ENCODE results near the gene VEGFC. TPM values are rescaled to one million over a fixed set of nuclear protein-coding genes. Genes with fewer than 3 reads are reported as not detected.

The VEGFC gene
- total RNA-seq, 2 donors from 2014 or later: 5.1 to 20.4 TPM

DNA sequence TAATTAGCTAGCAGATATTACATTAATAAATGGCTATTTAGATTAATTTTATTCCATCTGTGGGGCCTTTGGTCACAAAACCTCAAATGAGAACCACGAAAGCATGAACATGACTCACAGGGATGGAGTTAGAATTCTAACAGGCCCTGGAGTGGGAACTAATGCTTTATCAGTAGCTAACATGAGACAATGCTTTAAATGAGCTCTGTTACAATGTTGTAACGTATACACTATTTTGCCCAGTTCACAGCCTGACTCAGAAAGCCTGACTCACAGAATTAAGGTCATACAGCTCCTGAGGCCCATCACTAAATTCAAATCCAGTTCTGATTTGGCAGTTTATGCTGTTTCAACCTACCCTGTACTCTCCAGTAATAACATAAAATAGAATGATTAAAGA is 23.2 kb downstream of the VEGFC start:
- no peak for DNase-seq (ENCODE audit: low spot score)
- TF ChIP-seq, protein P1, sequence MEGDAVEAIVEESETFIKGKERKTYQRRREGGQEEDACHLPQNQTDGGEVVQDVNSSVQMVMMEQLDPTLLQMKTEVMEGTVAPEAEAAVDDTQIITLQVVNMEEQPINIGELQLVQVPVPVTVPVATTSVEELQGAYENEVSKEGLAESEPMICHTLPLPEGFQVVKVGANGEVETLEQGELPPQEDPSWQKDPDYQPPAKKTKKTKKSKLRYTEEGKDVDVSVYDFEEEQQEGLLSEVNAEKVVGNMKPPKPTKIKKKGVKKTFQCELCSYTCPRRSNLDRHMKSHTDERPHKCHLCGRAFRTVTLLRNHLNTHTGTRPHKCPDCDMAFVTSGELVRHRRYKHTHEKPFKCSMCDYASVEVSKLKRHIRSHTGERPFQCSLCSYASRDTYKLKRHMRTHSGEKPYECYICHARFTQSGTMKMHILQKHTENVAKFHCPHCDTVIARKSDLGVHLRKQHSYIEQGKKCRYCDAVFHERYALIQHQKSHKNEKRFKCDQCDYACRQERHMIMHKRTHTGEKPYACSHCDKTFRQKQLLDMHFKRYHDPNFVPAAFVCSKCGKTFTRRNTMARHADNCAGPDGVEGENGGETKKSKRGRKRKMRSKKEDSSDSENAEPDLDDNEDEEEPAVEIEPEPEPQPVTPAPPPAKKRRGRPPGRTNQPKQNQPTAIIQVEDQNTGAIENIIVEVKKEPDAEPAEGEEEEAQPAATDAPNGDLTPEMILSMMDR (IDR thresholded peaks at IDR 0.05): no peak
- H3K4me1 ChIP-seq (ENCODE audit: control insufficient read depth in 1 of 2, low read depth in 2 of 2): no peaks in the 10 kb centered on the region
- no peak overlapping the region for H3K27ac ChIP-seq
- H3K36me3 ChIP-seq: no peaks in the 10 kb centered on the region
- H3K9me3 ChIP-seq: no peaks in the 10 kb centered on the region
- no peak overlapping the region for H3K4me3 ChIP-seq
- ATAC-seq (ENCODE audit: insufficient number of reproducible peaks, low FRiP score, low read depth): no peak
- no peaks in the 10 kb centered on the region for H3K27me3 ChIP-seq (replicated peaks; ENCODE audit: insufficient read depth)

DNA sequence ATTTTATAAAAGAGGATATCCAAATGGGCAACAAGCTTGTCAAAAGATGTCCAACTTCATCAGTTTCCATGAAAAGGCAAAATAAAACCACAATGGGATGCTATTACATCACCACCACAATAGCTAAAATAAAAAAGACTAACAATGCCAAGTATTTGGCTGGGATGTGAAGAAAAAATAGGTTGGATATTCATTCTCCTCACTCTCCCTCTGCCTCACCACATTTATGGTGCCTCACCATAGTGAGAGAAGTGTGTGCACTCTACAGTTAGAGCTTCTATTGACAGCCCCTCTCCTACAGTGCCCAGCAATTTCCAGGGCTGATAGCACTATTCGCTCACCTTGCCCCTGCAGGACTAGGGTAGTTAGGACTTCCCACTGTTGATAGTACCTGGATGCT is 25.5 kb downstream of the VEGFC start:
- no peak for DNase-seq (ENCODE audit: low spot score)
- ATAC-seq (ENCODE audit: insufficient number of reproducible peaks, low FRiP score, low read depth): no peak
- Histone ChIP-seq H3K4me3 (no peak overlapping the region), H3K9me3 (no peaks in the 10 kb centered on the region), H3K27ac (no peak overlapping the region), H3K27me3 (replicated peaks; ENCODE audit: insufficient read depth) (no peaks in the 10 kb centered on the region), H3K4me1 (ENCODE audit: control insufficient read depth in 1 of 2, low read depth in 2 of 2) (no peaks in the 10 kb centered on the region), H3K36me3 (no peaks in the 10 kb centered on the region)
- TF ChIP-seq, protein P1 (IDR thresholded peaks at IDR 0.05): no peak

DNA sequence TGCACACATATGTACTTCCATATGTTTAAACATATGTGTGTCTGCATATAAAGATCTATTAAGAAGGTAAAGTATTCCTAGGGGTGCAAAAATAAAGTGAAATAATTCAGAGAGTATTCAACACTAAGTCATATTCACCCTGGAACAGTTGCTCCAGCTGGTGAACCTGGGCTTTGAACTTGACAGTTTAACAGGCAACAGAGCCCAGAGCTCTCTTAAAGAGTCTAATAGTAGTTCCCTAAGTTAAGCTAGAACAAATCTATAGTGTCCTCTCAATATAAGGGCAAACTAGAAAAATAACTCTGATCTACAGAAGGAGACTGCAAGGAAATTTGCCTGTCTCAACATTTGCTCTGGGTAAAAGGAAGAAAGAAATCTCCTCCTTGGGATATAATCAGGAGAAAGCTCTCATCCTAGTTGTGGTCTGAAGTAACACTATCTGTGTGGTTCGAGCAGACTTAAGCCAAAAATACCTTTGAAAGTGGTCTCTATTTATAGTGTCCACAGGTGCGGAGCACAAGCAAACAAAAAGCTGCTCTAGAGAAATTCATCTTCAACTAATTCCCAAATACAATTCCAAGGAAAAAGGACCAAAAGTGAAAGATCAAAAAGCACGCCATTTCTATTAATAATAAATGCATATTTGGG is 29.9 kb downstream of the VEGFC start:
- H3K27me3 ChIP-seq (replicated peaks; ENCODE audit: insufficient read depth): no peaks in the 10 kb centered on the region
- H3K9me3 ChIP-seq: no peaks in the 10 kb centered on the region
- H3K4me3 ChIP-seq: no peak overlapping the region
- H3K4me1 ChIP-seq (ENCODE audit: control insufficient read depth in 1 of 2, low read depth in 2 of 2): no peaks in the 10 kb centered on the region
- ATAC-seq (ENCODE audit: insufficient number of reproducible peaks, low FRiP score, low read depth) (no peak), DNase-seq (ENCODE audit: low spot score) (no peak)
- H3K27ac ChIP-seq: no peak overlapping the region
- TF ChIP-seq, protein P1 (IDR thresholded peaks at IDR 0.05): no peak
- H3K36me3 ChIP-seq: no peaks in the 10 kb centered on the region

DNA sequence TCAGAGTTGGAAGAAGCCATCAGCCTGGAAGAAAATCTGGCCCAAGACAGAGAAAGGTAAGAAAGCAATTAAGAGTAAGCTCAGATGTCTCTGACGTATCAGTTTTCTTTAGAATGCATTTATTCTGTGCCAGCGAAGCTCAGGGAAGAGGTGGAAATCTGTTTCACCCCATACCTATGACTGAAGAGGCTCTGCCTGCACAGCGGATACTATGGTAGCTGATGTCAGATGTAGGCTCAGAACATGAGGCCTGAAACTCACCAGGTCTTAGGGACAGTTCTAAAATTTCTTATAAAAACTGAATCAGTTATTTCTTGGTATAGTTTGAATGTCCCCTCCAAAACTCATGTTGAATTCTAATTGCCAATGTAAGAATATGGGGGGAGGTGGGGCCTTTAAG is 30.9 kb downstream of the VEGFC start:
- Histone ChIP-seq H3K27me3 (replicated peaks; ENCODE audit: insufficient read depth) (no peaks in the 10 kb centered on the region), H3K4me3 (no peak overlapping the region), H3K27ac (no peak overlapping the region), H3K4me1 (ENCODE audit: control insufficient read depth in 1 of 2, low read depth in 2 of 2) (no peaks in the 10 kb centered on the region), H3K9me3 (no peaks in the 10 kb centered on the region), H3K36me3 (no peaks in the 10 kb centered on the region)
- ATAC-seq (ENCODE audit: insufficient number of reproducible peaks, low FRiP score, low read depth): no peak
- TF ChIP-seq, protein P1 (IDR thresholded peaks at IDR 0.05): no peak
- no peak for DNase-seq (ENCODE audit: low spot score)

DNA sequence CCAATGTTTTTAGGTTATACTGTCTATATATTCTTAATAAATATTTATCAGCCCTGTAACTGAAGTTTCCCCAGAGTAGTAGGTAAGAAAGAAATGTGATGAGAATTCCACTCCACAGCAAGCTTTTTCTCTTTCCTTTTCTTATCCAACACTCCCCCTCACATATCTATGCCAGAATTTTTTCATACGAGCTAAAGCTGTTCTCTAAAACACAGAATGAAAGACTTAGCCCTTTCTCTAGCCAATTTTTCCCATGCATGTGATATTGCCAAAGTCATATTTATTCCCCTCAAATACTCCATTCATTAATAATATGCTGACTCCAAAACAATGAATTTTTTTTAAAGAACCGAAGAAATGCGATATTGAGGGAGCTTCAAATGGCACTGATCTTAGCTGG is 32.3 kb downstream of the VEGFC start:
- Histone ChIP-seq H3K4me3 (no peak overlapping the region), H3K36me3 (no peaks in the 10 kb centered on the region), H3K27me3 (replicated peaks; ENCODE audit: insufficient read depth) (no peaks in the 10 kb centered on the region), H3K4me1 (ENCODE audit: control insufficient read depth in 1 of 2, low read depth in 2 of 2) (no peaks in the 10 kb centered on the region), H3K9me3 (no peaks in the 10 kb centered on the region), H3K27ac (no peak overlapping the region)
- TF ChIP-seq, protein P1 (IDR thresholded peaks at IDR 0.05): no peak
- ATAC-seq (ENCODE audit: insufficient number of reproducible peaks, low FRiP score, low read depth) (no peak), DNase-seq (ENCODE audit: low spot score) (no peak)
